Measurements from ENCODE around the gene NLRX1.
A peak's percentile ranks its signal among the peaks of the same experiment; 100 is the strongest.
"Not testable (repeated sequence)": the region's sequence is repeated elsewhere in the genome, so short reads cannot be mapped to it uniquely, and the experiment has no call there.

Gene NLRX1

DNA sequence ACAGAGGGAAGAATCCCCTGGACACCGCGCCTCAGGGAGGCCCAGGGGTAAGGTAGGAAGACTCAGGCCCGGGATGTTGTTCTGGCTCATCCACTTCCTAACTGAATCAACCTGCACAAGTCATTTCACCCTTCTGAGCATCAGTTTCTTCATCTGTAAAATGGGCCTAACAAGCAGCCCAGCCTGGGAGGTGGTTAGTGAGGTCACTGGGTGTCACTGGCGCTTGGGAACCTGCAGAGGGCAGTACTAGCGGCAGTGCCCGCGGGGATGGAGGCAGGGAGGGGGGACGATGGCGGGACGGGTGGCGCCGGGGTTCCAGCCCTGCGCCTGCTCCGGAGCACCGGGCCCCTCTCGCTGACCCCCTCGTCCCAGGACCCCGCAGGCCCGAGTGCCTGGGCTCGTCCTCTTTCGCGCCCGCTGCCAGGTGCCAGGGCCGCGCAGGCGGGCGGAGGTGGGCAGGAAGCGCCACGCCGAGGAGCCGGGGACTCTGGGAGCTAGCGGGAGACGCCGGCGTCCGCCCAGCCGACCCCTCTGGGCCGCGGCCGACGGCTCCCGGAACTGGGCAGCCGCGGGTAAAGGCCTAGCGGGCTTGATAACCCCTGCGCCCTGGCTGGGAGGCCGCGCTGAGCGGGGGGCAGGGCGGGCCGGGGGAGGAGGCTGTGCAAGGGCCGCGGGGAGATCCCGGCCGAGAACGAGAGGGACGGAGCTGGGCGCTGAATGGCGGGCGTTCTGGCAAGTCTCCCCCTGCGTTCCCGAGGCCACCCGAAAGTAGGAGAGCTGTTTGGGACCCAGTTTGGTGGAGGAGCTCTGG, at the start of gene NLRX1:
TSS of gene NLRX1 (plus strand) at position 255 of the 811 bp plus-strand sequence. CDS start 2,679 bp downstream, outside the sequence.
- peak; percentile 80 to 92 for DNase-seq

DNA sequence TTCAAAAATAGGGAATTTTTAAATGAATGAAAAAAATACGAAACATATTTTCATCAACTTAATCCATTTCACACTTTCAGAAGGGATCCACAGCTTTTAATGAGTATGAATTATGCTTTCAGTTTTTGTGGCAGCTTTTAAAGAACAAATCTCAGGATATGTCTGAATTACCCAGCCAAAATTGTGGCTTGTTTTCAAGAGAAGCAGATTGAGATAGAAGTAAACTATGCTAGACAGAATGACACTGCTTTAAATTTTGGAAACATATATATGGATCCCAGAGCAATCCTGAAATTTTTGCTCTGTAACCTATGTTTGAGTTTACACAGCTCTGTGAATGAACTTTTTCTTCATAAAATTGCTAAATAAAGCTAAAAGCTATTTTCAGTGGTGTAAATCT, 49.6 kb upstream of the NLRX1 start:
- DNase-seq, result no peak

DNA sequence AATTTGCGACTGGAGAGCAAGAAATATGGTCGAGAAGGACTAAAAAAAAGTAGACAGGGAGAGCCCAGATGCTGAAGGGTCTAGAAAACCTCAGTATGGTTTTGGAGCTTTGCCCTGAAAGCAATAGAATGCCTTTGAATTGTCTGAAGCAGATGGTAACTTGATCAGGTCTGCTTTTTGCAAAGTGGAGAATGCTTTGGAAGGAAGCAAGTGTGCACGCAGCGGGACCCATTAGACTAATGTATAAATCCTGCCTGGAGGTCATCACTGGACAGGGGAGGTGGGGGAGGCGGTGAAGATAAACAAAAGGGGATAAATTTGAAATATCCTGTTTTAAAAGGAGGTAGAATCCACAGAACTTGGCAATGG, 47.9 kb upstream of the NLRX1 start:
- no peak for DNase-seq

DNA sequence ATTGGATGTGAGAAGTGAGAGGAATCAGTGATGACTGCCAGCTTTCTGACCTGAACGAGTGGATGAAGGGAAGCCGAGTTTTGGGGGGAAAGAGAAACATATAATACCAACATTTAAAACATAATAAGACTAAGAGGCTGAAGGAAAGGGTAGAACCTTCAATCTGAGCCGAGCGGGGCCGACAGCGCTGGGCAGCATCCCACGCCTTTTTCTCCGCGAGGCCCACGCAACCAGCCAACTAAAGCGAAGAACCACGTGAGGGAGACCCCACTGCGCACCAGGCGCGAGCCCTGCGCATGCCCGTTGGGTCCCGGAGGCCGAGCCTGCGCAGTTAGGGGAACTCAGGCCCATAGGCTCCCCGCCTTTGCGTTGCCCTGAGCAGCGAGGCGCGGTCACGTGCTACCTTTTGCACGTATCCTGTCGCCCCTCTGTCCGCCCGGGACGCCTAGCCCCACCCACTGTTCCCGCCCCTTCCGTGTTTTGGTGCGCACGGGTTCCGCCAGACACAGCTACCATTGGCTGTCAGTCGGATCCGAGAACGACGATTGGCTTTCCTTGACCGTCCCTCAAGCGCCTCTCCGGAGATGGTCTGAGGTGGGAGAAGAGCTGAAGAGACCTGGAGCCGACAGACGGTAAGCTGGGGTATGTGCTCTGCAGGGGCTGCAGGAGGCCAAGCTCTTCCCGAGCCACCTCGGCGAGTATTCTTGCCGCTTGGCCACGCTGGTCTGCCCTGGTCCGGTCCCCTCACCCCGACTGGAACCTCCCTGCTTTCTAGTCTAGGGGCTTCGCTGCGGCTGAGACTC, 47.3 kb upstream of the NLRX1 start, which contains the start of gene HINFP:
TSS of gene HINFP (plus strand) at position 573 of the 803 bp plus-strand sequence. CDS start 5,365 bp downstream, outside the sequence.
- peak; percentile 99 for DNase-seq

- no peak for DNase-seq
These were observed 46.8 kb upstream of the NLRX1 start for GRCh38 chr11:119121811-119122124.

GRCh38 chr11:119125821-119126220, 42.7 kb upstream of the NLRX1 start:
- no peak for DNase-seq

DNA sequence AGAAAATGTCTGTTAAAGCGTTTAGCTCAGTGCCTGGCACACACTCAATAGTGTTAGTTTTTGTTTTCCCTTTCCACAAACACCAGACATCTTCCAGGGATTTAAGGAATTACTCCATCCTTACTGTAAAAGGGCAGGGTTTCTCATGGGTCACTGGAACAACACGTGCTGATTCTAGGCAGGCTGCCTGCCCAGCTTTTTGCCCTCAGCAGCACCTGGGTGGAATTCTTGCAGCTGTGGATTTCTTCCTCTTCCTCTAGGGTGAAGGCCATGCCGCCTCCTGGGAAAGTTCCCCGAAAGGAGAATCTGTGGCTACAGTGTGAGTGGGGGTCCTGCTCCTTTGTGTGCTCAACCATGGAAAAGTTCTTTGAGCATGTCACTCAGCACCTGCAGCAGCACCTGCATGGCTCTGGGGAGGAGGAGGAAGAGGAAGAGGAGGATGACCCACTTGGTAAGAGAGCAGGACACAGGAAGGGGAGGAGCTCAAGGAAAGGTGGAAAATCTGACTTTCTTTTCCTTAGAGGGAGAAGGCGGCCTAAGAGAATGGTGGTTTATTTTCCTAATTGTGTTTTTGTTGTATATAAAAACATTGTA, 41.8 kb upstream of the NLRX1 start:
- DNase-seq, result no peak

DNA sequence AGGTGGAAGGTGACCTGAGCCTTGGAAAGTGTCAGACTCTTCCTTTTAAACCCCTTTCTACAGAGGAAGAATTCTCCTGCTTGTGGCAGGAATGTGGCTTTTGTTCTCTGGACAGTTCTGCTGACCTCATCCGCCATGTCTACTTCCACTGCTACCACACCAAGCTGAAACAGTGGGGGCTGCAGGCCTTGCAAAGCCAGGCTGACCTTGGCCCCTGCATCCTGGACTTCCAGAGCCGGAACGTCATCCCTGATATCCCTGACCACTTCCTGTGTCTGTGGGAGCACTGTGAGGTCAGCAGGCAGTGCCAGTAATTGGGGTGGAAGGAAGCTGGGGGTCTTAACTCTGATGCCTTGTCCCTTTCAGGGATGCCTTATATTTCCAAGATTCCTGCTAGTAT, 37.9 kb upstream of the NLRX1 start:
- DNase-seq, result no peak

DNA sequence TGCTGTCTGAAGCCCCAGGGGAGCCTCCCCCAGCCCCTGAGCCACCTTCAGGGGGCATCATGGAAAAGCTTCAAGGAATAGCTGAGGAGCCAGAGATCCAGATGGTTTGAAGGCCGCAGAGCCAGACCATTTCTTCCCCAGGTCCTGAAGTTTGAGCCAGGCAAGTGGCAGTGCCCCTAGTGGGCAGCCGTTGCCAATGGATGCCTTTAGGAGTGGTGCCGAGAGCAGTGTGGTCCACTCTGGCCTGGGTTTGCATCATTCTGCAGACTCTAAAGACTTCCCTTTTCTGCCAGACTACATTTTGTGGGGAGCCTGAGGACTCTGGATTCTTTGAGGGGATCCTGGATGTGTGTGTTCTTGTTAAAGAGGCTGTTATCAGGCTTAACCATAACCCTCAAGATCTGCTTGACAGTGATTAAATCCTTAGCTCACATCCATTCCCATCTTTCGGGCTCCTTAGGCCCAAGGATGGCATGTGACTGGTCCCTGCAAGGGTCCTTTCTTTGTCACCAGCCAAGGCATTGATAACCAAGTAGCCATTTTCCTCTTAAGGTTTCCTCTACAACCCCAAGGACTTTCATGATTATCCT, 34.0 kb upstream of the NLRX1 start:
- peak; percentile 47 to 68 for DNase-seq

DNA sequence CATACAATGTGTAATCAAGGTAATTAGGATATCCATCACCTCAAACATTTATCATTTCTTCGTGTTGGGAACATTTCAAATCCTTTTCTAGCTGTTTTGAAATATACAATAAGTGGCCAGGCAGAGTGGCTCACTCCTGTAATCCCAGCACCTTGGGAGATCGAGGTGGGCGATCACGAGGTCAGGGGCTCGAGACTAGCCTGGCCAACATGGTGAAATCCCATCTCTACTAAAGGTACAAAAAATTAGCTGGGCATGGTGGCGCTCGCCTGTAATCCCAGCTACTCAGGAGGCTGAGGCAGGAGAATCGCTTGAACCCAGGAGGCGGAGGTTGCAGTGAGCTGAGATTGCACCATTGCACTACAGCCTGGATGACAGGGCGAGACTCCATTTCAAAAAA, 29.2 kb upstream of the NLRX1 start:
- not testable (repeated sequence) for DNase-seq

DNA sequence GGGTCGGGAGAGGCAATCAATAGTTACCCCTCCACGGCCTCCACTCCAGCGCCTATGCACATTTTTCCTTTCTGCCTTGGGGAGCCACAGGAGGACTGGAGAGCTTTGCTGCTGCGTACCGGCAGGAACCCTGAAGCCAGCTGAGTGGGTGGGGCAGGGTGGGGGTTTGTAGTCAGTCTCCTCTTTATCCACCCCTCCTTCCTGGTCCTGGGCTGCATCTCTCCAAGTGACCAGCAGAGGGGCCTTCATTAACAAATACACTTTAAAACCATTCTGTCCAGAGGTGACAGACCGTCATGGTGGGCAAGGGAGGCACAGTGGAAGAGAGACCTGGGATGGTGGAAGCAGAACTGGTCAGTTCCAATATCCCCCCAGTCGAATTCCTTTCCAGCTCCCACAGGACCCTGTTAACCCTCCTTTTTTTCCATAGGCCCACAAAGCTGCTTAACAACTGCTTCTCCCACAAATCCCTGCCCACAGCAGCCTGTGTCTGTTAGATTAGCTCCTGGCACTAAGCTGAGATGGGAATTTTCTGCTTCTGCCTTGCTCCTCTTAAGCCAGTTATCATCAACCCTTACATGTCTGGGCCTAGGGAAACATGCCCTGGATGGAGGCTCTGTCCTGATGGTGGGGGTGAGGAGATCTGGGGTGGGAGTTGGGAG, 23.6 kb upstream of the NLRX1 start:
- DNase-seq, result peak; percentile 47 to 64

DNA sequence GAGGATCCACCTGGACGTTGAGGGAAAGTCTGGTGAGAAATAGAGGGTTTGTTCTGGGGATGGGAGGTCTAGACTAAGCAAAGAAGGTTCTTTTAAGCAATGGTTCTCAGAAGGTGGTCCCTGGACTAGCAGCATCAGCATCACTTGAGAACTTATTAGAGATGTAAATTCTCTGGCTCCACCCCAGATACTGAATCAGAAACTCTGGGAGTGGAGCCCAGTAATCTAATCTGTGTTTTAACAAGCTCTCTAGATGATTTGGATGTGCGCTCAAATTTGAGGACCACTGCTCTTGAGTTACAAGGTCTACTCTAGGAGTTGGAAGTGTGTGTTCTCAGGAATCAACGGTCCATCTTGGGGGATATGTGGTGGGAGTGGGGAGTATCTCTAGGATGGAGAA, 23.0 kb upstream of the NLRX1 start:
- no peak for DNase-seq

GRCh38 chr11:119147604-119148333, 20.8 kb upstream of the NLRX1 start:
- DNase-seq, result no peak

- no peak for DNase-seq
These were observed 19.9 kb upstream of the NLRX1 start for GRCh38 chr11:119148720-119149017.

GRCh38 chr11:119149018-119149785, 19.3 kb upstream of the NLRX1 start, which contains the start of gene ABCG4:
Gene ABCG4 (plus strand): TSS chr11:119149052. CDS start chr11:119149966, 914 bp downstream.
- no peak for DNase-seq

DNA sequence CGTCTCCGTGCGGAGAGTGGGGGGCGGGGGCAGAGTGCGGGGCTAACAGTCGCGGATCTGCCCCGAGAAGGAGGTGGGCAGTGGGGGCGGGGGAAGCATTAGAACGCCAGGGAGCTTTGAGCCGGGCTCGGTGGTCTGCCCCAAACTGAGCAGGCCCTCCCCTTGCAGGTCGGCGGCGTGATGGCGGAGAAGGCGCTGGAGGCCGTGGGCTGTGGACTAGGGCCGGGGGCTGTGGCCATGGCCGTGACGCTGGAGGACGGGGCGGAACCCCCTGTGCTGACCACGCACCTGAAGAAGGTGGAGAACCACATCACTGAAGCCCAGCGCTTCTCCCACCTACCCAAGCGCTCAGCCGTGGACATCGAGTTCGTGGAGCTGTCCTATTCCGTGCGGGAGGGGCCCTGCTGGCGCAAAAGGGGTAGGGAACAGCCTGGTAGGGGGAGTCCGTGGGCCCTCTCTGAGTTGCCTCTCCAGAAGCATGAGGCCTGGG, 18.7 kb upstream of the NLRX1 start:
- no peak for DNase-seq

- no peak for DNase-seq
These were observed 16.5 kb upstream of the NLRX1 start for GRCh38 chr11:119152043-119152442.

- no peak for DNase-seq
These were observed 15.9 kb upstream of the NLRX1 start for GRCh38 chr11:119152604-119153003.

- no peak for DNase-seq
These were observed 15.3 kb upstream of the NLRX1 start for GRCh38 chr11:119153049-119153818.

DNA sequence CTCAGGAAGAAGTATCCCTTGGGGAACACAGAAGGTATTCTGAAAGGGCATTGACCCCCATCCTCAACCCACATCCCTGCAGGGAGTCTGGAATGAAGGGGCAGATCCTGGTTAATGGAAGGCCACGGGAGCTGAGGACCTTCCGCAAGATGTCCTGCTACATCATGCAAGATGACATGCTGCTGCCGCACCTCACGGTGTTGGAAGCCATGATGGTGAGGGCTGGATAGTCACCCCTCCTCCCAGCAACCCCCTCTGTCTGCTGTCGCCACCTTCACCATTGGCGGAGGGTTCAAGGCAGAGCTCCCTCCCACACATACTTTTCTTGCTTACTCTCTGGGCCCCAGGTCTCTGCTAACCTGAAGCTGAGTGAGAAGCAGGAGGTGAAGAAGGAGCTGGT, 14.3 kb upstream of the NLRX1 start:
- no peak for DNase-seq
